ENCODE data around the gene PAK6.
A peak's percentile ranks its signal among the peaks of the same experiment; 100 is the strongest.

Gene PAK6

GRCh38 chr15:40249477-40250303, 10.8 kb downstream of the PAK6 start:
- in situ Hi-C loops (cut with HindIII; ENCODE audit: low sequenced_read_pairs): no loop called here
- no peak for TF ChIP-seq CTCF (IDR thresholded peaks at IDR 0.05; ENCODE audit: low read depth, low read length)
- no peak overlapping the region for H3K4me3 ChIP-seq (ENCODE audit: low read depth, low read length)
- no peak for DNase-seq (ENCODE audit: low read depth, low spot score)

DNA sequence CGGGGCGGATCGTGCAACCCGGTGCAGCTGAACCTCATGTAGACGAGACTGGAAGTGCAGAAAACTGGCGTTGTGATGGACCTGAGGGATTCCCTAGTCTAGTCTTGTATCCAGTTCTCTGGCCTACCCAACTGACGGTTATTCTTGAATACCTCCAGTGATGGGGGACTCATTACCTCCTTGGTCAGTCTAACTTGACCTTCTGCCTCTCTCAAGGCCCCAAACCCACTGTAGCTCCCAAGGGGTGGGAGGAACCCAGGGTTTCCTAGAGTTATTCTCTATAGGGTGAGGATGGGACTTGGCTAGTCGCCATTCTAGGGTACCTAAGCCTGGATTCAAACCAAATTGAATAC, 11.4 kb downstream of the PAK6 start:
- no peak overlapping the region for H3K4me3 ChIP-seq (ENCODE audit: low read depth, low read length)
- no peak for TF ChIP-seq CTCF (IDR thresholded peaks at IDR 0.05; ENCODE audit: low read depth, low read length)
- DNase-seq (ENCODE audit: low read depth, low spot score): no peak
- in situ Hi-C loops (cut with HindIII; ENCODE audit: low sequenced_read_pairs): no loop called here

- no peak overlapping the region for H3K4me3 ChIP-seq (ENCODE audit: low read depth, low read length)
- TF ChIP-seq CTCF (IDR thresholded peaks at IDR 0.05; ENCODE audit: low read depth, low read length): no peak
- no peak for DNase-seq (ENCODE audit: low read depth, low spot score)
- in situ Hi-C loops (cut with HindIII; ENCODE audit: low sequenced_read_pairs): no loop called here
Observed at GRCh38 chr15:40250771-40251483, 12.1 kb downstream of the PAK6 start.

GRCh38 chr15:40251486-40252140, 12.8 kb downstream of the PAK6 start:
- no peak overlapping the region for H3K4me3 ChIP-seq (ENCODE audit: low read depth, low read length)
- TF ChIP-seq CTCF (IDR thresholded peaks at IDR 0.05; ENCODE audit: low read depth, low read length): no peak
- in situ Hi-C loops (cut with HindIII; ENCODE audit: low sequenced_read_pairs): no loop called here
- no peak for DNase-seq (ENCODE audit: low read depth, low spot score)

GRCh38 chr15:40252141-40252437, 13.2 kb downstream of the PAK6 start:
- no peak overlapping the region for H3K4me3 ChIP-seq (ENCODE audit: low read depth, low read length)
- DNase-seq (ENCODE audit: low read depth, low spot score): no peak
- in situ Hi-C loops (cut with HindIII; ENCODE audit: low sequenced_read_pairs): no loop called here
- TF ChIP-seq CTCF (IDR thresholded peaks at IDR 0.05; ENCODE audit: low read depth, low read length): no peak

- H3K4me3 ChIP-seq (ENCODE audit: low read depth, low read length): peak overlapping the region; percentile 30
- DNase-seq (ENCODE audit: low read depth, low spot score): no peak
- no peak for TF ChIP-seq CTCF (IDR thresholded peaks at IDR 0.05; ENCODE audit: low read depth, low read length)
- in situ Hi-C loops (cut with HindIII; ENCODE audit: low sequenced_read_pairs): no loop called here
Observed at GRCh38 chr15:40252438-40253166, 13.7 kb downstream of the PAK6 start.
